GM12891 (cell line): ENCODE measurements around the gene NLRP9.
"Not testable (repeated sequence)": the region's sequence is repeated elsewhere in the genome, so short reads cannot be mapped to it uniquely, and the experiment has no call there.

ENCODE experiments used
- DNase-seq: peaks from one replicate; pipeline ENCODE4 v3.0.0; 2011; ENCODE audit warnings: low spot score; ENCODE audit not compliant: insufficient read length
- FAIRE-seq: peaks from 2 replicates; lab custom pipeline; 2011; peaks lifted over from hg19 to GRCh38; lab: Jason Lieb, UNC
- PAX5 ChIP-seq: IDR thresholded peaks from 2 replicates; pipeline ENCODE4 v1.6.1; 2011; ENCODE audit warnings: low read length, moderate library complexity, mild to moderate bottlenecking; ENCODE audit not compliant: insufficient read depth, severe bottlenecking
- POLR2A ChIP-seq: IDR thresholded peaks from 2 replicates; pipeline ENCODE4 v1.6.1; 2011; ENCODE audit warnings: low read depth, low read length, control low read depth
- POLR2AphosphoS5 ChIP-seq: IDR thresholded peaks from 2 replicates; pipeline ENCODE4 v1.6.1; 2011; ENCODE audit warnings: low read depth, low read length, control low read depth
- POU2F2 ChIP-seq: IDR thresholded peaks from 2 replicates; pipeline ENCODE4 v1.6.1; 2011; ENCODE audit warnings: low read depth, mild to moderate bottlenecking, control low read depth, low read length, moderate library complexity
- SPI1 ChIP-seq: IDR thresholded peaks from 2 replicates; pipeline ENCODE4 v1.6.1; 2011; ENCODE audit warnings: low read depth, low read length, control low read depth
- TAF1 ChIP-seq: IDR thresholded peaks from 2 replicates; pipeline ENCODE4 v1.6.1; 2011; ENCODE audit warnings: low read depth, low read length, control low read depth

NLRP9 gene

DNA sequence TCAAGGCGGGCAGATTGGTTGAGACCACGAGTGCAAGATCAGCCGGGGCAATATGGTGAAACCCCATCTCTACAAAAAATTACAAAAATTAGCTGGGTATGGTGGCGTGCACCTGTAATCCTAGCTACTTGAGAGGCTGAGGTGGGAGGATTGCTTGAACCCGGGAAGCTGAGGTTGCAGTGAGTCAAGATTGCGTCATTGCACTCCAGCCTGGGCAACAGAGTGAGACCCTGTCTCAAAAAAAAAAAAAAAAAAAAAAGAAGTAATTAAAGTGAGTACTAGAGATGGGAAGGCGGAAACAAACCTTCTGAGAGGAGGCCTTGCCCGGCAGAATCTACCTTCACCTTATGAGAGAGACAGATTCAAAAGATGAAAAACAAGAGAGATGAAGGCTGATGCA lies 14.7 kb downstream of the NLRP9 start:
- DNase-seq, result no peak
- FAIRE-seq, result no peak
- TF ChIP-seq POLR2AphosphoS5, result no peak
- TF ChIP-seq TAF1, result no peak
- no peak for TF ChIP-seq POLR2A
- no peak for TF ChIP-seq POU2F2
- TF ChIP-seq SPI1, result no peak
- no peak for TF ChIP-seq PAX5

DNA sequence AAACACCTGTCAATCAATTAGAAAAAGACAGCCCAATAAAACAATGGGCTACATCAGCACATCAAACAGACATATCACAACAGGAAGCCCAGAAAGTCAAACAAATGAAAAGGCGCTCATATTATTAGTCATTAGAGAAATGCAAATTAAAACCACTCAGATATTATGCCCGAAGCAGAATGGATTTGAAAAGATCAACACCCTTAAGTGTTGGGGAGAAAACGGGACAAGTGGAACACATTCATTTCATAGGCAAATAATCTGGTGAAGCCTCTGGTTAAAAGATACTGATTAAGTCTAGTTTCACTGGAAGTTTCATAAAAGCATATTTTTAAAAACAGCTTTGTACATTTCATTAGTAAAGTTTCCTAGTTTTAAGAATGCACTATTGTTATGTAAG lies 17.4 kb downstream of the NLRP9 start:
- TF ChIP-seq SPI1 (no peak), POLR2A (no peak), POU2F2 (no peak), TAF1 (no peak), POLR2AphosphoS5 (no peak), PAX5 (no peak)
- DNase-seq (no peak), FAIRE-seq (no peak)

DNA sequence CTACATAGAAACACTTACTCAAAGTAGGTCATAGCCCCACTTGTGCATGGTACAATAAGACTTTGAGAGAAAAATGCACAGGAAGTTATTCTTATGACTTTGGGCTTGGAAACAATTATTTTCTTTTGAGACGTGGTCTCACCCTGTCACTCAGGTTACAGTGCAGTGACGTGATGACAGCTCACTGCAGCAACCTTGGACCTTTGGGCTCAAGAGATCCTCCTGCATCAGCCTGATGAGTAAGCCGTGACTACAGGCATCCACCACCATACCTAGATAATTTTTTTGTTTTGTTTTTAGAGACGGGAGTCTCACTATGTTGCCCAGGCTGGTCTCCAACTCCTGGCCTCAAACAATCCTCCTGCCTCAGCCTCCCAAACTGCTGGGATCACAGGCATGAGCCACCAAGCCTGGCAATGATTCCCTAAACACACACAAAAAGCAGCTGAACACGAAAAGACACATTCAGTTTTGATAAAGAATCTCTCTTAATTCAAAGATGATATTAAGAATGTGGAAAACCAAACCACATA lies 17.9 kb downstream of the NLRP9 start:
- no peak for DNase-seq
- FAIRE-seq, result no peak
- TF ChIP-seq POLR2AphosphoS5 (no peak), PAX5 (no peak)

DNA sequence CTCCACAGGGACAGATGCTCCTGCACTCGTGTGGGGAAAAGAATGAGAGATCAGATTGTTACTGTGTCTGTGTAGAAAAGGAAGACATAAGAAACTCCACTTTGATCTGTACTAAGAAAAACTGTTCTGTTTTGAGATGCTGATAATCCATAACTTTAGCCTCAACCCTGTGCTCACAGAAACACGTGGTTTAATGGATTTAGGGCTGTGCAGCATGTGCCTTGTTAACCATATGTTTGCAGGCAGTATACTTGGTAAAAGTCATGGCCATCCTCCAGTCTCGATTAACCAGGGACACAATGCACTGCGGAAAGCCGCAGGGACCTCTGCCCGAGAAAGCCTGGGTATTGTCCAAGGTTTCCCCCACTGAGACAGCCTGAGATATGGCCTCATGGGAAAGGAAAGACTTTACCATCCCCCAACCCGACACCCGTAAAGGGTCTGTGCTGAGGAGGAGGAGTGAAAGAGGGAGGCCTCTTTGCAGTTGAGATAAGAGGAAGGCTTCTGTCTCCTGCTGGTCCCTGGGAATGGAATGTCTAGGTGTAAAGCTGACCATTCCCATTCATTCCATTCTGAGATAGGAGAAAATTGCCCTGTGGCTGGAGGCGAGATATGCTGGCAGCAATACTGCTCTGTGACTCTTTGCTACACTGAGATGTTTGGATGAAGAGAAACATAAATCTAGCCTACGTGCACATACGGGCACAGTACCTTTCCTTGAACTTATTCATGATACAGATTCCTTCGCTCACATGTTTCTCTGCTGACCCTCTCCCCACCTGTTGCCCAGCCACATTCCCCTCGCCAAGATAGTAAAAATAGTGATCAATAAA lies 20.1 kb downstream of the NLRP9 start:
- FAIRE-seq, result not testable (repeated sequence)

DNA sequence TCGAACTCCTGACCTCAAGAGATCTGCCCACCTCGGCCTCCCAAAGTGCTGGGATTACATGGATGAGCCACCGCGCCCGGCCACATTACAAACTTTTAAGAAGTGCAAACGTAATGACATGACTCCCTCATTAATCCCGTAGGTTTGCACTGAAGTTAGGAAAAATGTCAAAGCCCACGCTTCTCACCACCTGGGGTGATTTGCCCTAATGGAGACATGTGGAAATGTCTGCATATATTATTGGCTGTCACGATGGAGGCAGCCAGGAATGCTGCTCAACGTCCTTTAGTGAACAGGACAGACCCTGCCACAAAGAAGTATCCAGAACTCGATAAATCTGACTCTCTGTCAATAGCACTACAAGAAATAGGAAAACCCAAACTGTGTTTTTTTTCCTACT lies 21.0 kb downstream of the NLRP9 start:
- FAIRE-seq (no peak), DNase-seq (no peak)
- TF ChIP-seq TAF1 (no peak), SPI1 (no peak), POU2F2 (no peak), POLR2AphosphoS5 (no peak), PAX5 (no peak), POLR2A (no peak)

More for the DNA sequence above, 20.1 kb downstream of the NLRP9 start:
- not testable (repeated sequence) for DNase-seq

DNA sequence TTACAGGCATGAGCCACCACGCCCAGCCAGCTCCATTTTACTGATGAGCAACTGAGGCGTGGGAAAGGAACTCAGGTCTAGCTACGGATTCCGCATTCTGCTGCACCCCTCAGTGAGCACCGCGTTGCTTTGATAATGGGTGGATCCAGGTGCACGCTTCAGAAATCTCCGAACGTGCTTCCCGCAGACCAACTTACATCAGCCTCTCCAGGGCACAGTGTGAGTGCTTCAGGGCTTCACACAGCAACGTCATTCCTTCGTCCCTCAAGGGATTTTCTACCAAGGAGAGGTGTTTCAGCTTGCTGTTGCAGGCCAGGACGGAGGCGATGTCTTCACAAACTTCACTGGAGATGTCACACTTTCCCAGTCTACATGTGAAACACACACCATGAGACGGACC lies 21.7 kb downstream of the NLRP9 start:
- no peak for DNase-seq

DNA sequence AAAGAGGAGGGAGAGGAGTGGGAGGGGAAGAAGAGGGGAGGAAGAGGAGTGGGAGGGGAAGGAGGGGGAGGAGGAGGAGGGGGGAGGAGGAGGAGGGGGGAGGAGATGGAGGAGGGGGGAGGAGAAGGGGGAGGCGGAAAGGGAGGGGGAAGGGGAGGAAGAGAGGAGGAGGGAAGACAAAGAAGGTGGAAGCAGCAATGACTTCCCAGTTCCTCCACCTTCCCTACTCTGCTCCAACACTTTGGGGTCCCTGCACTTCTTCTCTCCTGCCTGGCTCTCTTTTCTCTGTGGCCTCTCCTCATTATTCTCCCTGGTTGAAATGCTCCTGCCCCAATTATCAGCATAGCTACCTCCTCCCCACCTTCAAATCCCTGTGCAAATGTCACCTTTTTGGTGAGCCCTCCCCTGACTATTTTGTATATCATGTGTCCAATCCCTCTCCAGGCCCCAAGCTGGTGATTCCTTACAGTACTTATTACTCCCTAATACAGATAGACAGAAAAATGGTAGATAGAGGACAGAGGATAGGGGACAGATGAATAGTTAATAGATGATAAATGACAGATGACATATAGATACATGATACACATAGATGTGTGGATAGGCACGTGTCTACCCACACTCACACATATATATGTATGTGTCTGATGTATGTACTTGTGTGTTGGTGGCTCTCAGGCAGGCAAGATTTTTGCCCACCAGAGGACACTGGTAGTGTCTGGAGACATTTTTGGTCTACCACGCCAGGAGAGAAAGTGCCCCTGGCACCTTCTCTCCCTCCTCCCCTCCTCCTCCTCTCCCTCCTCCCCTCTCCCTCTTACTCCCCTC lies 25.2 kb downstream of the NLRP9 start:
- DNase-seq (no peak), FAIRE-seq (no peak)
- no peak for TF ChIP-seq PAX5
- no peak for TF ChIP-seq POLR2A
- TF ChIP-seq POLR2AphosphoS5, result no peak
- no peak for TF ChIP-seq POU2F2
- no peak for TF ChIP-seq TAF1
- TF ChIP-seq SPI1, result no peak

More for the DNA sequence above, 21.7 kb downstream of the NLRP9 start:
- TF ChIP-seq PAX5, result no peak
- TF ChIP-seq POLR2AphosphoS5, result no peak
- no peak for TF ChIP-seq TAF1
- no peak for TF ChIP-seq POU2F2
- TF ChIP-seq POLR2A, result no peak
- no peak for TF ChIP-seq SPI1
- no peak for FAIRE-seq

DNA sequence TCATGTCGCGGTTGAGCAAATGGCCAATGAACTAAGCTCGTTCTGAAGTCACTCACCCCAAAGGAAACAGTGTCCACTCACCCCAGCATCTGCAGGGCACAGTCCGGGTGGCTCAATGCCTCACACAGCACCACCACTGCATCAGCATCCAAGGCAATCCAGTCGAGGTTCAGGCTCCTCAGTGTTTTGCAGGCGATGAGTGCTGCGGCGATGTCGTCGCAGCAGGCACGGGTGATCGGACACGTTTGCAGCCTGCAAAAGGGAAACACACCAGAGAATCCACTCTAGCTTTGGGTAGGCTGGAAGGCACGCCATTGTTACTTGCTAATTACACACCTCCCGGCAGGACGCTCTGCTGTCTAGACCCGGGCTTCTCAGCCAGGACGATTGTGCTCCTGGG lies 26.5 kb downstream of the NLRP9 start:
- FAIRE-seq (no peak), DNase-seq (no peak)
- TF ChIP-seq TAF1 (no peak), POLR2A (no peak), PAX5 (no peak), POLR2AphosphoS5 (no peak), SPI1 (no peak), POU2F2 (no peak)

DNA sequence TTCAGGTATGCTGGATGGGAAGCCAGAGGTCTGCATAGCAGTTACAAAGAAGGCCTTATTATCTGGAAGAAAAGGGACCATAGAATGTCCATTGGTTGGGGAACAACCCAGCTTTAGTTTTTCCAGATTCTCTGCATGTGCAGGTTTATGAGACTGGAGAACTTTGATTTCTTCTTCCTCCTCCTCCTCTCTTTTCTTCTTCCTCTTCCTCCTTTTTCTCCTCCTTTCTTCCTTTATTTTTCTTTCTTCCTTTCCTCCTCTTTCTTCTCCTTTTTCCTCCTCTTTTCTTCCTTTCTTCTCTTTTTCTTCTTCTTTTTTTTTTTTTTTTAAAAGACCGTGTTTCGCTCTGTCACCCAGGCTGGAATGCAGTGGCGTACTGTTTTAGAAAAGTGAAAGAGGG lies 32.2 kb downstream of the NLRP9 start:
- FAIRE-seq, result no peak
- TF ChIP-seq POLR2AphosphoS5, result no peak
- no peak for TF ChIP-seq POLR2A
- no peak for TF ChIP-seq TAF1
- no peak for TF ChIP-seq POU2F2
- TF ChIP-seq SPI1, result no peak
- no peak for TF ChIP-seq PAX5
- DNase-seq, result no peak
